AG04449 (cell line): Measurements from ENCODE around the gene HSD17B14.
"Not testable (repeated sequence)": the region's sequence is repeated elsewhere in the genome, so short reads cannot be mapped to it uniquely, and the experiment has no call there.

ENCODE experiments used
- CTCF ChIA-PET: fragments of 350-600 bp; formaldehyde crosslinking; extraction: SDS; loops from one replicate; lab custom pipeline; 2021; ENCODE audit warnings: antibody characterized with exemption; lab: Yijun Ruan, JAX
- POLR2A ChIA-PET: fragments of 400-600, 350-600 bp; formaldehyde crosslinking; extraction: SDS; loops from one replicate; lab custom pipeline; 2020; ENCODE audit warnings: antibody characterized with exemption, inconsistent platforms; lab: Yijun Ruan, JAX
- DNase-seq: peaks from one replicate; pipeline ENCODE4 v3.0.0-alpha.2; 2010; ENCODE audit warnings: low read depth, low spot score
- H3K4me3 ChIP-seq: 2 replicates; pipeline ENCODE4 v1.5.1; 2011; ENCODE audit warnings: low read depth, mild to moderate bottlenecking, control low read depth, low read length
- TF ChIP-seq, protein P1 (sequence below): IDR thresholded peaks from one replicate; pipeline ENCODE4 v1.5.1; 2011; ENCODE audit warnings: mild to moderate bottlenecking, moderate library complexity, low read length, control low read depth, inconsistent platforms; ENCODE audit not compliant: insufficient read depth; ENCODE audit errors: missing control alignments

Gene HSD17B14

GRCh38 chr19:48836089-48837017, at the start of gene HSD17B14:
TSS of gene HSD17B14 (minus strand) at chr19:48836491. CDS start at chr19:48836411, 80 bp downstream.
- TF ChIP-seq, protein P1, sequence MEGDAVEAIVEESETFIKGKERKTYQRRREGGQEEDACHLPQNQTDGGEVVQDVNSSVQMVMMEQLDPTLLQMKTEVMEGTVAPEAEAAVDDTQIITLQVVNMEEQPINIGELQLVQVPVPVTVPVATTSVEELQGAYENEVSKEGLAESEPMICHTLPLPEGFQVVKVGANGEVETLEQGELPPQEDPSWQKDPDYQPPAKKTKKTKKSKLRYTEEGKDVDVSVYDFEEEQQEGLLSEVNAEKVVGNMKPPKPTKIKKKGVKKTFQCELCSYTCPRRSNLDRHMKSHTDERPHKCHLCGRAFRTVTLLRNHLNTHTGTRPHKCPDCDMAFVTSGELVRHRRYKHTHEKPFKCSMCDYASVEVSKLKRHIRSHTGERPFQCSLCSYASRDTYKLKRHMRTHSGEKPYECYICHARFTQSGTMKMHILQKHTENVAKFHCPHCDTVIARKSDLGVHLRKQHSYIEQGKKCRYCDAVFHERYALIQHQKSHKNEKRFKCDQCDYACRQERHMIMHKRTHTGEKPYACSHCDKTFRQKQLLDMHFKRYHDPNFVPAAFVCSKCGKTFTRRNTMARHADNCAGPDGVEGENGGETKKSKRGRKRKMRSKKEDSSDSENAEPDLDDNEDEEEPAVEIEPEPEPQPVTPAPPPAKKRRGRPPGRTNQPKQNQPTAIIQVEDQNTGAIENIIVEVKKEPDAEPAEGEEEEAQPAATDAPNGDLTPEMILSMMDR, result no peak
- ChIA-PET CTCF (interaction anchor here (0.6 to 15.6 kb wide), 25 partner anchors 9 to 191 kb away, joined by 3 to 737 read pairs (median 5); partner anchors contain the start of genes BCAT2, CA11, GYS1 and PLEKHA4), POLR2A (interaction anchor here (0.8 to 2.0 kb wide), 6 partner anchors 36 to 130 kb away, joined by 3 to 12 read pairs (median 5); partner anchors contain the start of gene PPP1R15A)
- DNase-seq, result no peak
- H3K4me3 ChIP-seq, result peak within 1 kb of the TSS; percentile 64

DNA sequence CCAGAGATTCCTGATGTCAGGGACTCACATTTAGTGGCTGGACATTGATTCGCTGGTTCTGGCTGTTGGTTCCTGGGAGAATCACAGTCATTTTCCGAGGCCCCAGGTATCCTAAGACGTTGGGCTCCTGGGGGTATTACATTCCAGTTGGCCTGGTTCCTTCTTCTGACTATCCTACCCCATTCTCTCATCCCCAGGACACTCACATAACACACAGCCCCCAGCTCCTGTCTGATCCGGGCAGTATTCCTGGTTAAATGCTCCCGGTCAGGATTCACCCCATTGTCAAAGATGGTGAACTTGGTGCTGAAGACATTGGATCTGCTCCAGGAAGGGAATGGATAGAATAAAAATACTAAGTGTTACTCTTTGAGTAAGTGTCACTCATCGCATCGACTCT, 47.4 kb upstream of the HSD17B14 start:
- DNase-seq, result no peak
- ChIA-PET POLR2A (interaction anchor here (1.4 kb wide), 1 partner anchor 83 kb away, joined by 4 read pairs; no protein-coding TSS in a partner anchor), CTCF (no interaction called here)
- TF ChIP-seq, protein P1, result no peak
- no peak overlapping the region for H3K4me3 ChIP-seq

DNA sequence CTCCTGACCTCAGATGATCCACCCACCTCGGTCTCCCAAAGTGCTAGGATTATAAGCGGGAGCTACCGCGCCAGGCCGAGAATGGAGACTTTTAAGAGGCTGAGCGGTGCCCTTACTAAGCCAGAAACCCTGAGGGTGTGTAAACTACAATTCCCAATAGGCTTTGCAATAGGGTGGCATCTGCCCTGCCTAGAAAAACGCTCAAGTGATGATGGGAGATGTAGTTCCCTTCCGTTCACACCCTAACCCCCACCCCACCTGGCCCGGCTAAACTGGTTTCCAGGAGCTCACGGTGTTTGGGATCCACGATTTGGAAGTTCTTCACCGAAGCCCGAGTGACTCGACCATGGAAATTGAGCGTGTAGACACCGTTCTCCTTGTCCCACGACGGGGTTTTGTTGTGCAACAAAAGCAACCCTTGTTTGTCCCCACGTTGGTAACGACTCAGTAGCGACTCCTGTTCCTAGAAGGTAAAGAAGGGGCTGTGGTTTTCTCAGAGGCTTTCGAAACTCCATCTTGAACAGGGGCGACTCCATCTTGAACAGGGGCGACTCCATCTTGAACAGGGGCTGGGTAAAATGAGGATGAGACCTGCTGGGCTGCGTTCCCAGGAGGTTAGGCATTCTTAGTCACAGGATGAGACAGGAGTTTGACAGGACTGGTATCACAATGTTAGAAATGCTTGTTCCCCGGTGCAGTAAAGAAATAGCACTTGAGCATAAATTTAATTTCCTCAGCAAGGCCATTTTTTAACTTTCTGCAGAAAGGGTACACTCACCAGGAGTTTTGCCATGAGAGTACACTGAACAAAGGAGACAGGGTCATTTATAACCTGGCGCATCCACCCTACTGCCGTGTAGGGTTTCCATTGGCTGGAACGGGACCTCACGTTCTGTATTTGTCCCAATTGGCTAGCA, 45.7 kb upstream of the HSD17B14 start:
- DNase-seq, result no peak
- TF ChIP-seq, protein P1, result no peak
- POLR2A ChIA-PET, result interaction anchor here (0.7 to 1.4 kb wide), 7 partner anchors 61 to 314 kb away, joined by 3 to 6 read pairs (median 4); partner anchors contain the start of genes GYS1 and RUVBL2
- H3K4me3 ChIP-seq, result no peak overlapping the region
- CTCF ChIA-PET, result interaction anchor here (0.7 to 1.3 kb wide), 4 partner anchors 11 to 87 kb away, joined by 3 to 5 read pairs (median 3); no protein-coding TSS in a partner anchor

- DNase-seq, H3K4me3 ChIP-seq: not testable (repeated sequence)
- POLR2A ChIA-PET, result interaction anchor here (0.7 to 8.1 kb wide), 7 partner anchors 20 to 89 kb away, joined by 3 to 119 read pairs (median 6); partner anchors contain the start of genes BAX, FTL and NUCB1
- CTCF ChIA-PET, result interaction anchor here (1.1 to 4.3 kb wide), 3 partner anchors 91 to 114 kb away, joined by 3 to 24 read pairs (median 3); partner anchors contain the start of gene RUVBL2
Observed at GRCh38 chr19:48879696-48880095, 43.4 kb upstream of the HSD17B14 start.

DNA sequence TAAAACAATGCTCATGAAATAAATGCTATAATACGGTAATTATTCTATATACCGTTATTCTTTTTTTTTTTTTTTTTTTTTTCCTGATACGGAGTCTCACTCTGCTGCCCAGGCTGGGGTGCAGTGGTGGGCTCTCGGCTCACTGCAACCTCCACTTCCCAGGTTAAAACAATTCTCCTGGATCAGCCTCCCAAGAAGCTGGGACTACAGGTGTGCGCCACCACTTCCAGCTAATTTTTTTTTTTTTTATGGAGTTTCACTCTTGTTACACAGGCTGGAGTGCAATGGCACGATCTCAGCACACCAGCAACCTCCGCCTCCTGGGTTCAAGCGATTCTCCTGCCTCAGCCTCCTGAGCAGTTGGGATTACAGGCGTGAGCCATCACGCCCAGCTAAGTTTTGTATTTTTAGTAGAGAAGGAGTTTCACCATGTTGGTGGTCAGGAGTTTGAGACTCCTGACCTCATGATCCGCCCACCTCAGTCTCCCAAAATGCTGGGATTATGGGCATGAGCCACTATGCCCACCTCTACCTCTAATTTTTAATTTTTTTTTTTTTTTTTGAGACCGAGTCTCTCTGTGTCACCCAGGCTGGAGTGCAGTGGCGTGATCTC, 42.8 kb upstream of the HSD17B14 start:
- CTCF ChIA-PET, result interaction anchor here (1.1 to 4.3 kb wide), 2 partner anchors 91 to 94 kb away, joined by 3 to 24 read pairs; no protein-coding TSS in a partner anchor
- H3K4me3 ChIP-seq, result no peak overlapping the region
- TF ChIP-seq, protein P1, result no peak
- DNase-seq, result no peak
- POLR2A ChIA-PET, result interaction anchor here (0.7 to 8.1 kb wide), 8 partner anchors 21 to 228 kb away, joined by 3 to 119 read pairs (median 6); partner anchors contain the start of genes BAX, FTL and NUCB1
